HepG2 (cell line): Measurements from ENCODE around the gene CLASP2. TPM values are rescaled to one million over a fixed set of nuclear protein-coding genes. Genes with fewer than 3 reads are reported as not detected.

ENCODE experiments used
- ATAC-seq: fragments of 200-7000 bp; cut with Tn5 transposase; 3 replicates; pipeline ENCODE4 v1.9.1; 2020; ENCODE audit warnings: mild to moderate bottlenecking, moderate library complexity
- BruUV-seq: library from RNA; stranded (reverse); fragments of 400-500 nt; replicated peaks from 2 replicates; lab custom pipeline; 2021; lab: Mats Ljungman, UMichigan
- CTCF ChIA-PET: fragments of 300-600 bp; formaldehyde crosslinking; extraction: SDS; loops from one replicate; lab custom pipeline; 2021; ENCODE audit warnings: low total read pairs, inconsistent platforms, low intra/inter-chr PET ratio; lab: Yijun Ruan, JAX
- POLR2A ChIA-PET: fragments of 350-600 bp; sonication (Branson Sonifier 250); formaldehyde crosslinking; loops from one replicate; lab custom pipeline; 2020; ENCODE audit warnings: antibody characterized with exemption, inconsistent platforms; lab: Yijun Ruan, JAX
- DNase-seq: peaks from one replicate; pipeline ENCODE4 v3.0.0-alpha.2; 2015; ENCODE audit warnings: low spot score
- FAIRE-seq: peaks from 3 replicates; lab custom pipeline; 2011; peaks lifted over from hg19 to GRCh38; lab: Jason Lieb, UNC
- H2AFZ ChIP-seq: one replicate; pipeline ENCODE4 v1.6.1; 2011; ENCODE audit warnings: low read length, inconsistent platforms
- H3K27ac ChIP-seq: fragments of 300-600 bp; 3 replicates; pipeline ENCODE4 v1.8.0; 2011; ENCODE audit warnings: mixed run types, mild to moderate bottlenecking, mixed read lengths, low read length, inconsistent platforms; ENCODE audit not compliant: insufficient read depth; ENCODE audit errors: extremely low read length
- H3K27me3 ChIP-seq, 2 experiments: fragments of 200-600 bp in 1 of 2; 2 replicates in 1 of 2; 3 replicates in 1 of 2; pipeline versions ENCODE4 v1.6.0 to v1.8.0; 2011; ENCODE audit warnings: low read length in 2 of 2, mild to moderate bottlenecking in 2 of 2, moderate library complexity in 2 of 2, inconsistent platforms in 1 of 2; ENCODE audit not compliant: insufficient read depth in 2 of 2, control insufficient read depth in 1 of 2
- H3K36me3 ChIP-seq, 2 experiments: fragments of 200-600 bp in 1 of 2; replicated peaks in 1 of 2; 2 replicates in 1 of 2; 3 replicates in 1 of 2; pipeline versions ENCODE4 v1.5.1 to v1.8.0; 2011; ENCODE audit warnings: low read length in 2 of 2, inconsistent platforms in 1 of 2; ENCODE audit not compliant: insufficient read depth in 2 of 2, control insufficient read depth in 1 of 2
- H3K4me1 ChIP-seq: 2 replicates; pipeline ENCODE4 v1.5.1; 2012; ENCODE audit warnings: low read length, inconsistent platforms; ENCODE audit not compliant: insufficient read depth
- H3K4me2 ChIP-seq: 2 replicates; pipeline ENCODE4 v1.6.0; 2011; ENCODE audit warnings: low read depth, low read length, inconsistent platforms
- H3K4me3 ChIP-seq, 3 experiments: fragments of 200-600 bp in 1 of 3; sonication (generic), shearing (Covaris generic) in 1 of 3; replicated peaks in 1 of 3; 2 replicates each; pipeline ENCODE4 v1.5.1; 2011 to 2016; ENCODE audit warnings: low read length in 3 of 3, inconsistent platforms in 2 of 3, low read depth in 2 of 3, mild to moderate bottlenecking in 2 of 3, control low read depth in 1 of 3, mixed read lengths in 1 of 3; ENCODE audit not compliant: insufficient read depth in 1 of 3
- H3K79me2 ChIP-seq: one replicate; pipeline ENCODE4 v1.6.1; 2011; ENCODE audit warnings: low read length, inconsistent platforms; ENCODE audit not compliant: insufficient read depth
- H3K9ac ChIP-seq: 2 replicates; pipeline ENCODE4 v1.6.0; 2011; ENCODE audit warnings: mild to moderate bottlenecking, low read depth, low read length, inconsistent platforms; ENCODE audit not compliant: insufficient read depth
- H3K9me3 ChIP-seq: 2 replicates; pipeline ENCODE4 v1.5.1; 2012; ENCODE audit warnings: mild to moderate bottlenecking, low read length
- H4K20me1 ChIP-seq: 2 replicates; pipeline ENCODE4 v1.6.0; 2011; ENCODE audit warnings: inconsistent platforms, mild to moderate bottlenecking, low read length, moderate library complexity; ENCODE audit not compliant: insufficient read depth
- EHMT2 ChIP-seq: fragments of 200-600 bp; sonication (generic); IDR thresholded peaks from 2 replicates; pipeline ENCODE4 v1.7.0; 2017; ENCODE audit warnings: antibody characterized with exemption, low read depth, low read length, borderline replicate concordance
- FOXK2 ChIP-seq: fragments of 450-650 bp; IDR thresholded peaks from 2 replicates; pipeline ENCODE4 v1.6.1; 2016
- HHEX ChIP-seq: IDR thresholded peaks from 2 replicates; pipeline ENCODE4 v1.6.1; 2016; ENCODE audit warnings: control low read depth
- KLF12 ChIP-seq: sonication (generic); formaldehyde crosslinking; IDR thresholded peaks from 2 replicates; pipeline ENCODE4 v1.4.0; 2020; ENCODE audit warnings: missing genetic modification reagents, borderline replicate concordance
- MAFK ChIP-seq, 2 experiments: IDR thresholded peaks in 1 of 2; conservative IDR thresholded peaks in 1 of 2; 2 replicates each; pipeline ENCODE4 v1.6.1; 2011; ENCODE audit warnings: improper control_type of control experiment in 2 of 2, low read length in 2 of 2
- PRPF4 ChIP-seq: fragments of 200-400 bp; formaldehyde crosslinking; IDR thresholded peaks from 2 replicates; pipeline ENCODE4 v1.6.1; 2016; ENCODE audit warnings: low read length, low read depth; ENCODE audit not compliant: poor library complexity, severe bottlenecking
- RELA ChIP-seq: sonication (generic); formaldehyde crosslinking; IDR thresholded peaks from 2 replicates; pipeline ENCODE4 v1.4.0; 2020; ENCODE audit warnings: missing genetic modification reagents
- SP140L ChIP-seq: sonication (generic); formaldehyde crosslinking; IDR thresholded peaks from 2 replicates; pipeline ENCODE4 v1.4.0; 2020; ENCODE audit warnings: missing genetic modification reagents, borderline replicate concordance
- ZMYM3 ChIP-seq: sonication (generic); formaldehyde crosslinking; IDR thresholded peaks from 2 replicates; pipeline ENCODE4 v1.5.1; 2020; ENCODE audit warnings: mild to moderate bottlenecking, missing genetic modification reagents
- ZNF724P ChIP-seq: sonication (generic); formaldehyde crosslinking; IDR thresholded peaks from 2 replicates; pipeline ENCODE4 v1.8.0; 2022; ENCODE audit warnings: missing genetic modification reagents, borderline replicate concordance
- ZSCAN25 ChIP-seq: sonication (generic); formaldehyde crosslinking; IDR thresholded peaks from 2 replicates; pipeline ENCODE4 v1.8.0; 2022; ENCODE audit warnings: mild to moderate bottlenecking, missing genetic modification reagents
- WGBS: methylation state at CpG from one replicate; pipeline ENCODE4 v1.1.6; 2017; ENCODE audit warnings: low lambda C conversion rate; 5-methylcytosine and 5-hydroxymethylcytosine counted together
- in situ Hi-C: cut with HindIII; loops from 2 replicates; pipeline ENCODE4 v1.10.0; 2017; ENCODE audit warnings: low pct_unique_long_range_greater_than_20kb; ENCODE audit not compliant: extremely low pct_ligation_motif_present
- intact Hi-C: fragments of 100-400 bp; cut with micrococcal nuclease; formaldehyde crosslinking; loops from one replicate; pipeline ENCODE4 v1.10.0; 2022; ENCODE audit not compliant: unreplicated experiment
- polyA plus RNA-seq, 8 experiments: library from polyadenylated mRNA; depleted of rRNA in 3 of 8; stranded (reverse) in 7 of 8; unstranded in 1 of 8; fragments of >200 nt; fragmentation: Illumina TruSeq in 4 of 8; extraction: Trizol in 4 of 8; gene quantifications; 2 replicates each; pipeline versions ENCODE4 v1.2.1 to v1.2.3, GENCODE V29; 2011 to 2016; ENCODE audit warnings: low read depth in 4 of 8, missing spikeins in 1 of 8, mixed read lengths in 1 of 8; ENCODE audit not compliant: insufficient read depth in 1 of 8
- total RNA-seq, 5 experiments: library from RNA; depleted of rRNA; stranded (reverse); fragments of >200 nt; fragmentation: Illumina TruSeq; extraction: Trizol; gene quantifications; 2 replicates each; pipeline ENCODE4 v1.2.3, GENCODE V29; 2016; ENCODE audit warnings: low read depth in 1 of 5
- TF ChIP-seq, protein P1 (sequence below): sonication (generic); formaldehyde crosslinking; IDR thresholded peaks from 2 replicates; pipeline ENCODE4 v1.4.0; 2020; ENCODE audit warnings: missing genetic modification reagents, borderline replicate concordance
- TF ChIP-seq, protein P2 (sequence below), 2 experiments: IDR thresholded peaks; 2 replicates each; pipeline ENCODE4 v1.6.1; 2011 to 2012; ENCODE audit warnings: low read length in 2 of 2, borderline replicate concordance in 1 of 2, low read depth in 1 of 2, mild to moderate bottlenecking in 1 of 2, moderate library complexity in 1 of 2
- TF ChIP-seq, protein P3 (sequence below): sonication (generic); formaldehyde crosslinking; conservative IDR thresholded peaks from 2 replicates; pipeline ENCODE4 v1.8.0; 2022; ENCODE audit warnings: mild to moderate bottlenecking, moderate library complexity, missing genetic modification reagents

The CLASP2 gene
- total and polyA plus RNA-seq, 2 of the 13 experiments (the other 11 are each of a cell fraction or from before 2014, with no cell fraction given): 15.7 to 34.8 TPM

DNA sequence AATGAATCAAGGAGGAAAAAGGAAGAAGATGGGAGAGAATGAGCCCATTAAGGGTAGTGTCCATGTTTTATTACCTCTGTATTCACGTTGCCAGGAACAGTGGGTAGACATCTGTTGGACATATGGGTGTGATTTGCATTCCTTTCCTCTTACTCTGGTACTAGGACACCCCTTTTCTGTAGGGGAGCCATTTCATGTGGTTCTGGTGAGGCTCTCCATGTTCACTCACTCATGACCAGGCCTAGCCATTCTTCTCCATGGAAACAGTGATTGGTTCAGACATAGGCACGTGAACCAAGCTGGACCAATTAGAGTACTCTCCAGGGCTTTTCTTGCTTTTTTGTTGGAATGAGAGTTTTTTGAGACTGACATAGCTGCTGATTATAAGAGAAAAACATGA lies 40.8 kb upstream of the CLASP2 start:
- in situ Hi-C loops: no loop called here
- intact Hi-C loops: no loop called here
- Histone ChIP-seq H3K36me3 (no peaks in the 10 kb centered on the region), H3K4me3 (no peak overlapping the region), H3K27me3 (no peaks in the 10 kb centered on the region), H3K4me2 (no peak overlapping the region), H3K9ac (no peak overlapping the region), H3K9me3 (peaks cover 13% of the 10 kb centered on the region; the same call in 1 of the 2 replicates), H3K27ac (no peak overlapping the region), H2AFZ (no peak overlapping the region), H4K20me1 (no peaks in the 10 kb centered on the region), H3K79me2 (no peaks in the 10 kb centered on the region), H3K4me1 (no peaks in the 10 kb centered on the region)
- POLR2A ChIA-PET: no interaction called here
- FAIRE-seq (no peak), DNase-seq (no peak), ATAC-seq (no peak)
- BruUV-seq: no TSS peak
- CTCF ChIA-PET: no interaction called here
- WGBS: 20% methylated on average over 2 of the region's 2 CpGs
- TF ChIP-seq HHEX (no peak), FOXK2 (no peak), RELA (CRISPR knock-in tag) (no peak), KLF12 (CRISPR knock-in tag) (no peak), PRPF4 (no peak), EHMT2 (no peak), ZNF724P (no peak), SP140L (CRISPR knock-in tag) (no peak), ZSCAN25 (no peak), ZMYM3 (CRISPR knock-in tag) (no peak), MAFK (conservative IDR thresholded peaks at IDR 0.05 in 1 of 2, IDR thresholded peaks at IDR 0.05 in 1 of 2; ENCODE audit: low read length in 2 of 2) (no peak)
- TF ChIP-seq, protein P1, sequence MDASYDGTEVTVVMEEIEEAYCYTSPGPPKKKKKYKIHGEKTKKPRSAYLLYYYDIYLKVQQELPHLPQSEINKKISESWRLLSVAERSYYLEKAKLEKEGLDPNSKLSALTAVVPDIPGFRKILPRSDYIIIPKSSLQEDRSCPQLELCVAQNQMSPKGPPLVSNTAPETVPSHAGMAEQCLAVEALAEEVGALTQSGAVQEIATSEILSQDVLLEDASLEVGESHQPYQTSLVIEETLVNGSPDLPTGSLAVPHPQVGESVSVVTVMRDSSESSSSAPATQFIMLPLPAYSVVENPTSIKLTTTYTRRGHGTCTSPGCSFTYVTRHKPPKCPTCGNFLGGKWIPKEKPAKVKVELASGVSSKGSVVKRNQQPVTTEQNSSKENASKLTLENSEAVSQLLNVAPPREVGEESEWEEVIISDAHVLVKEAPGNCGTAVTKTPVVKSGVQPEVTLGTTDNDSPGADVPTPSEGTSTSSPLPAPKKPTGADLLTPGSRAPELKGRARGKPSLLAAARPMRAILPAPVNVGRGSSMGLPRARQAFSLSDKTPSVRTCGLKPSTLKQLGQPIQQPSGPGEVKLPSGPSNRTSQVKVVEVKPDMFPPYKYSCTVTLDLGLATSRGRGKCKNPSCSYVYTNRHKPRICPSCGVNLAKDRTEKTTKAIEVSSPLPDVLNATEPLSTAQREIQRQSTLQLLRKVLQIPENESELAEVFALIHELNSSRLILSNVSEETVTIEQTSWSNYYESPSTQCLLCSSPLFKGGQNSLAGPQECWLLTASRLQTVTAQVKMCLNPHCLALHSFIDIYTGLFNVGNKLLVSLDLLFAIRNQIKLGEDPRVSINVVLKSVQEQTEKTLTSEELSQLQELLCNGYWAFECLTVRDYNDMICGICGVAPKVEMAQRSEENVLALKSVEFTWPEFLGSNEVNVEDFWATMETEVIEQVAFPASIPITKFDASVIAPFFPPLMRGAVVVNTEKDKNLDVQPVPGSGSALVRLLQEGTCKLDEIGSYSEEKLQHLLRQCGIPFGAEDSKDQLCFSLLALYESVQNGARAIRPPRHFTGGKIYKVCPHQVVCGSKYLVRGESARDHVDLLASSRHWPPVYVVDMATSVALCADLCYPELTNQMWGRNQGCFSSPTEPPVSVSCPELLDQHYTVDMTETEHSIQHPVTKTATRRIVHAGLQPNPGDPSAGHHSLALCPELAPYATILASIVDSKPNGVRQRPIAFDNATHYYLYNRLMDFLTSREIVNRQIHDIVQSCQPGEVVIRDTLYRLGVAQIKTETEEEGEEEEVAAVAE: no peak
- TF ChIP-seq, protein P2, sequence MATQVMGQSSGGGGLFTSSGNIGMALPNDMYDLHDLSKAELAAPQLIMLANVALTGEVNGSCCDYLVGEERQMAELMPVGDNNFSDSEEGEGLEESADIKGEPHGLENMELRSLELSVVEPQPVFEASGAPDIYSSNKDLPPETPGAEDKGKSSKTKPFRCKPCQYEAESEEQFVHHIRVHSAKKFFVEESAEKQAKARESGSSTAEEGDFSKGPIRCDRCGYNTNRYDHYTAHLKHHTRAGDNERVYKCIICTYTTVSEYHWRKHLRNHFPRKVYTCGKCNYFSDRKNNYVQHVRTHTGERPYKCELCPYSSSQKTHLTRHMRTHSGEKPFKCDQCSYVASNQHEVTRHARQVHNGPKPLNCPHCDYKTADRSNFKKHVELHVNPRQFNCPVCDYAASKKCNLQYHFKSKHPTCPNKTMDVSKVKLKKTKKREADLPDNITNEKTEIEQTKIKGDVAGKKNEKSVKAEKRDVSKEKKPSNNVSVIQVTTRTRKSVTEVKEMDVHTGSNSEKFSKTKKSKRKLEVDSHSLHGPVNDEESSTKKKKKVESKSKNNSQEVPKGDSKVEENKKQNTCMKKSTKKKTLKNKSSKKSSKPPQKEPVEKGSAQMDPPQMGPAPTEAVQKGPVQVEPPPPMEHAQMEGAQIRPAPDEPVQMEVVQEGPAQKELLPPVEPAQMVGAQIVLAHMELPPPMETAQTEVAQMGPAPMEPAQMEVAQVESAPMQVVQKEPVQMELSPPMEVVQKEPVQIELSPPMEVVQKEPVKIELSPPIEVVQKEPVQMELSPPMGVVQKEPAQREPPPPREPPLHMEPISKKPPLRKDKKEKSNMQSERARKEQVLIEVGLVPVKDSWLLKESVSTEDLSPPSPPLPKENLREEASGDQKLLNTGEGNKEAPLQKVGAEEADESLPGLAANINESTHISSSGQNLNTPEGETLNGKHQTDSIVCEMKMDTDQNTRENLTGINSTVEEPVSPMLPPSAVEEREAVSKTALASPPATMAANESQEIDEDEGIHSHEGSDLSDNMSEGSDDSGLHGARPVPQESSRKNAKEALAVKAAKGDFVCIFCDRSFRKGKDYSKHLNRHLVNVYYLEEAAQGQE (IDR thresholded peaks at IDR 0.05; ENCODE audit: borderline replicate concordance in 1 of 2, low read depth in 1 of 2, low read length in 2 of 2): no peak
- TF ChIP-seq, protein P3, sequence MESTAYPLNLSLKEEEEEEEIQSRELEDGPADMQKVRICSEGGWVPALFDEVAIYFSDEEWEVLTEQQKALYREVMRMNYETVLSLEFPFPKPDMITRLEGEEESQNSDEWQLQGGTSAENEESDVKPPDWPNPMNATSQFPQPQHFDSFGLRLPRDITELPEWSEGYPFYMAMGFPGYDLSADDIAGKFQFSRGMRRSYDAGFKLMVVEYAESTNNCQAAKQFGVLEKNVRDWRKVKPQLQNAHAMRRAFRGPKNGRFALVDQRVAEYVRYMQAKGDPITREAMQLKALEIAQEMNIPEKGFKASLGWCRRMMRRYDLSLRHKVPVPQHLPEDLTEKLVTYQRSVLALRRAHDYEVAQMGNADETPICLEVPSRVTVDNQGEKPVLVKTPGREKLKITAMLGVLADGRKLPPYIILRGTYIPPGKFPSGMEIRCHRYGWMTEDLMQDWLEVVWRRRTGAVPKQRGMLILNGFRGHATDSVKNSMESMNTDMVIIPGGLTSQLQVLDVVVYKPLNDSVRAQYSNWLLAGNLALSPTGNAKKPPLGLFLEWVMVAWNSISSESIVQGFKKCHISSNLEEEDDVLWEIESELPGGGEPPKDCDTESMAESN (CRISPR knock-in tag): no peak
